ENCODE data around the gene PI3.
"Not testable (repeated sequence)": the region's sequence is repeated elsewhere in the genome, so short reads cannot be mapped to it uniquely, and the experiment has no call there.

PI3 gene

GRCh38 chr20:45174434-45175364, at the start of gene PI3:
PI3 (plus strand) TSS chr20:45174902; CDS start chr20:45174923, 21 bp downstream.
- peak; percentile 35 to 72 for DNase-seq

GRCh38 chr20:45128099-45128498, 46.6 kb upstream of the PI3 start:
- DNase-seq, result no peak

GRCh38 chr20:45136911-45137310, 37.8 kb upstream of the PI3 start:
- DNase-seq, result no peak

GRCh38 chr20:45138561-45139300, 36.0 kb upstream of the PI3 start:
- DNase-seq, result peak; percentile 42 to 87

GRCh38 chr20:45139733-45140375, 34.8 kb upstream of the PI3 start:
- not testable (repeated sequence) for DNase-seq

- DNase-seq, result no peak
Observed at GRCh38 chr20:45140836-45141235, 33.9 kb upstream of the PI3 start.

GRCh38 chr20:45149062-45149461, 25.6 kb upstream of the PI3 start:
- no peak for DNase-seq

- no peak for DNase-seq
Observed at GRCh38 chr20:45152405-45152804, 22.3 kb upstream of the PI3 start.

- no peak for DNase-seq
Observed at GRCh38 chr20:45153147-45153546, 21.6 kb upstream of the PI3 start.

- DNase-seq, result peak; percentile 76 to 77
Observed at GRCh38 chr20:45153752-45154151, 20.9 kb upstream of the PI3 start.

- no peak for DNase-seq
Observed at GRCh38 chr20:45154183-45154582, 20.5 kb upstream of the PI3 start.

GRCh38 chr20:45154794-45155193, 19.9 kb upstream of the PI3 start:
- DNase-seq, result peak; percentile 39 to 40

- DNase-seq, result peak; percentile 54 to 70
Observed at GRCh38 chr20:45156713-45157112, 18.0 kb upstream of the PI3 start.

- no peak for DNase-seq
Observed at GRCh38 chr20:45157962-45158361, 16.7 kb upstream of the PI3 start.

- peak; percentile 32 to 34 for DNase-seq
Observed at GRCh38 chr20:45163083-45163803, 11.5 kb upstream of the PI3 start.

- no peak for DNase-seq
Observed at GRCh38 chr20:45164906-45165305, 9.8 kb upstream of the PI3 start.

- no peak for DNase-seq
Observed at GRCh38 chr20:45173522-45173921, 1.2 kb upstream of the PI3 start.

GRCh38 chr20:45176526-45177267, 2.0 kb downstream of the PI3 start:
- DNase-seq, result no peak

GRCh38 chr20:45179166-45179565, 4.5 kb downstream of the PI3 start:
- DNase-seq, result no peak

- no peak for DNase-seq
Observed at GRCh38 chr20:45181639-45182038, 6.9 kb downstream of the PI3 start.

GRCh38 chr20:45183084-45183483, 8.4 kb downstream of the PI3 start:
- no peak for DNase-seq

- DNase-seq, result no peak
Observed at GRCh38 chr20:45187693-45188092, 13.0 kb downstream of the PI3 start.
